ENCODE results near the gene B4GALNT3. TPM values are rescaled to one million over a fixed set of nuclear protein-coding genes. Genes with fewer than 3 reads are reported as not detected.

Gene B4GALNT3
- total RNA-seq, 1 experiment from 2014 or later, result 23.3 TPM

DNA sequence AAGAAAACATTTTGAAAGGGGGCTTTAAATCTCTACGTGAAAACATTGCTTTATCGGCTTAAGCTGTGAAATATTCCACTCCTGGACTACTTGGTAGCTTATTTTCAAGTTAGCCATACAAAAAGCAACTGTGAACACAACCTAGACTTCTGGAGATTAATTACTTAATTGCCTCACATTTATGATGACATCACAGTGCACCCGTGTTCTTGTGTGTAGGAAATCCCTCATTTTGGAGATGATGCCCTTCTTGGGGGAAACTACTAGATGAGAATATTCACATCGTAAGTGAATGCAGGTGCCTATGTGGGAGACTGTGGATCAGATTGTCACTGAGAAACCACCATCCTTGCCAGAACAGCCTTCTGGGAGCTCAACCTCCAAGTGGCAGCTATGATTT is 10.5 kb upstream of the B4GALNT3 start:
- no peak overlapping the region for H4K91ac ChIP-seq (ENCODE audit: insufficient read length, low read depth, low read length)
- H3K27ac ChIP-seq (ENCODE audit: insufficient read length, low read depth, low read length), result no peak overlapping the region
- no peak overlapping the region for H2BK120ac ChIP-seq (ENCODE audit: low read depth, low read length, poor library complexity, severe bottlenecking)
- H3T11ph ChIP-seq (ENCODE audit: low read length), result no peak overlapping the region
- no peak overlapping the region for H4K8ac ChIP-seq (replicated peaks; ENCODE audit: insufficient read length, low read depth, low read length)
- H2BK15ac ChIP-seq (ENCODE audit: low read depth, low read length), result no peak overlapping the region
- Mint-ChIP-seq H3K9me3 (peaks cover 13 to 29% of the 10 kb centered on the region in 2 experiments), H3K27me3 (ENCODE audit: low read depth) (peaks cover 3% of the 10 kb centered on the region), H3K4me3 (no peak overlapping the region), H3K27ac (no peak overlapping the region), H3K36me3 (ENCODE audit: insufficient read depth in 1 of 3, low read depth in 3 of 3) (peaks cover 10 to 27% (median 13%) of the 10 kb centered on the region in 3 experiments), H3K4me1 (no peaks in the 10 kb centered on the region)
- H3K18ac ChIP-seq (ENCODE audit: insufficient read length, low read depth, low read length), result no peak overlapping the region
- no peaks in the 10 kb centered on the region for H3K9me3 ChIP-seq (ENCODE audit: control insufficient read depth, low read depth, low read length)
- no peak overlapping the region for H2AK5ac ChIP-seq (ENCODE audit: insufficient read length, low read length)
- H3K79me1 ChIP-seq (ENCODE audit: insufficient read depth, low read depth, low read length, poor library complexity, severe bottlenecking), result no peaks in the 10 kb centered on the region
- no peak overlapping the region for H4K5ac ChIP-seq (ENCODE audit: insufficient read length, low read depth, low read length)
- no peak overlapping the region for H2BK5ac ChIP-seq (ENCODE audit: insufficient read length, low read length)
- H2BK20ac ChIP-seq (ENCODE audit: low read depth, low read length, poor library complexity, severe bottlenecking), result no peak overlapping the region
- H3K27me3 ChIP-seq (ENCODE audit: insufficient read depth, low read length), result no peaks in the 10 kb centered on the region
- H3K79me2 ChIP-seq (ENCODE audit: insufficient read depth, low read length), result no peaks in the 10 kb centered on the region
- no peak overlapping the region for H2AFZ ChIP-seq (ENCODE audit: low read length)
- H3K56ac ChIP-seq (ENCODE audit: insufficient read length, low read depth, low read length), result no peak overlapping the region
- DNase-seq, result peak; percentile 10
- WGBS (ENCODE audit: extremely low coverage, insufficient read length, low lambda C conversion rate), result no CpG with 5 or more reads among the region's 4 CpGs
- no peak overlapping the region for H2BK12ac ChIP-seq (ENCODE audit: insufficient read length, low read depth, low read length)
- H3K4me2 ChIP-seq (ENCODE audit: insufficient read depth, insufficient read length, low read length), result no peak overlapping the region
- H3K9ac ChIP-seq (ENCODE audit: extremely low read depth, insufficient read length, low read length), result no peak overlapping the region
- H3K14ac ChIP-seq (ENCODE audit: insufficient read depth, low read length), result no peak overlapping the region
- H4K20me1 ChIP-seq (ENCODE audit: control insufficient read depth, insufficient read depth, insufficient read length), result no peaks in the 10 kb centered on the region
- no peak overlapping the region for H3K4ac ChIP-seq (ENCODE audit: low read depth, low read length)
- no peaks in the 10 kb centered on the region for H3K4me1 ChIP-seq (ENCODE audit: insufficient read depth, low read length)
- TF ChIP-seq, protein P1, sequence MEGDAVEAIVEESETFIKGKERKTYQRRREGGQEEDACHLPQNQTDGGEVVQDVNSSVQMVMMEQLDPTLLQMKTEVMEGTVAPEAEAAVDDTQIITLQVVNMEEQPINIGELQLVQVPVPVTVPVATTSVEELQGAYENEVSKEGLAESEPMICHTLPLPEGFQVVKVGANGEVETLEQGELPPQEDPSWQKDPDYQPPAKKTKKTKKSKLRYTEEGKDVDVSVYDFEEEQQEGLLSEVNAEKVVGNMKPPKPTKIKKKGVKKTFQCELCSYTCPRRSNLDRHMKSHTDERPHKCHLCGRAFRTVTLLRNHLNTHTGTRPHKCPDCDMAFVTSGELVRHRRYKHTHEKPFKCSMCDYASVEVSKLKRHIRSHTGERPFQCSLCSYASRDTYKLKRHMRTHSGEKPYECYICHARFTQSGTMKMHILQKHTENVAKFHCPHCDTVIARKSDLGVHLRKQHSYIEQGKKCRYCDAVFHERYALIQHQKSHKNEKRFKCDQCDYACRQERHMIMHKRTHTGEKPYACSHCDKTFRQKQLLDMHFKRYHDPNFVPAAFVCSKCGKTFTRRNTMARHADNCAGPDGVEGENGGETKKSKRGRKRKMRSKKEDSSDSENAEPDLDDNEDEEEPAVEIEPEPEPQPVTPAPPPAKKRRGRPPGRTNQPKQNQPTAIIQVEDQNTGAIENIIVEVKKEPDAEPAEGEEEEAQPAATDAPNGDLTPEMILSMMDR (conservative IDR thresholded peaks at IDR 0.05), result no peak
- H3K23ac ChIP-seq (ENCODE audit: insufficient read length, low read depth, low read length), result no peak overlapping the region
- H3K23me2 ChIP-seq (ENCODE audit: insufficient read length, low read depth, low read length, poor library complexity, severe bottlenecking), result no peaks in the 10 kb centered on the region

All from H9 (cell line).